Anterior cingulate cortex (tissue), 58 donors: ENCODE data around the gene OR7A5.
"Not testable (repeated sequence)": the region's sequence is repeated elsewhere in the genome, so short reads cannot be mapped to it uniquely, and the experiment has no call there.

Experiments
- DNase-seq, 58 donors: peaks; one replicate each; lab custom pipeline; 2025; lab: John Stamatoyannopoulos, UW

The OR7A5 gene

GRCh38 chr19:14835011-14835410 is at the start of gene OR7A5, which contains the start of gene OR7C1:
OR7A5 (minus strand) TSS chr19:14835185; CDS start chr19:14828241, 6,944 bp downstream.
OR7C1 (minus strand) TSS chr19:14835185; CDS start chr19:14800136, 35,049 bp downstream.
- peak in 5 of 58 donors; percentile 1 to 21 (median 17) for DNase-seq

DNA sequence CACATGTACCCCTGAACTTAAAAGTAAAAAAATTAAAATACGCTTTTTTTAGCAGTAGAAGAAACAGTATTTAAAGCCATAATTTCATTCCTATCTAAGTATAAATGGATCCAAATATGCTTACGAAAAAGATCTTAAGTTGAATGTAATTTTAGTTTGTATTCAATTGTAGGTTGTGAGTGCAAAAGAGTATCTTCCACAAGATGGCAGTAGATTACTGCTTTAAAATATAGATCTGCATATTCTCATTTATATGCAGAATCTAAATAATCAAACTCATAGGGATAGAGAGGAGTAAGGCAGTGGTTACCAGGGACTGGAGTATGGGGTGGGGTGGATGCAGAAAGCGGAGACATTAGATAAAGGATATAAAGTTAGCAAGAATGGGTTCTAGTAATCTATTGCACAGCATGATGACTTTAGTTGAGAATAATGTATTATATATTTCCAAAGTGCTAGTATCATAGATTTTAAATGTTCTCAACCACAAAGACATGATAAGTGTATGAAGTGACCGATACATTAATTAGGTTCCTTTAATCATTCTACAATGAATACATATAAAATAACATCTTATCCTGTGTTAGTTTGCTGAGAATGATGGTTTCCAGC is 36.7 kb upstream of the OR7A5 start:
- no peak for DNase-seq

DNA sequence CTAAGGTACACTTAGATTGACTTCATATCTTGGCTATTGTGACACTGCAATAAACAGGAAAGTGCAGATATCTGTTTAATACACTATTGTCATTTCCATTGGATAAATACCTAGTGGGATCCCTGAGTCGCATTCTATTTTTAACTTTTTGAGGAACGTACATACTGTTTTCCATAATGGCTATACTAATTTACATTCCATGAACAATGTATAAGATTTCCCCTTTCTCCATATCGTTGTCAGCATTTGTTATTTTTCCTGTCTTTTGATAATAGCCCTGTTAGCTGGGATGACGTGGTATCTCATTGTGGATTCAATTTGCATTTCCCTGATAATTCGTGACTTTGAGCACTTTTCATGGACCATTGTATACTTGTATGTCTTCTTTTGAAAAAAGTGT is 33.5 kb upstream of the OR7A5 start:
- no peak for DNase-seq

- no peak for DNase-seq
Observed at GRCh38 chr19:14848822-14849221, 13.8 kb upstream of the OR7A5 start, which contains the start of gene OR7A10. OR7A10 (minus strand) TSS chr19:14848922; CDS start chr19:14841877, 7,045 bp downstream.

GRCh38 chr19:14843578-14843977 is 8.6 kb upstream of the OR7A5 start:
- no peak for DNase-seq

DNA sequence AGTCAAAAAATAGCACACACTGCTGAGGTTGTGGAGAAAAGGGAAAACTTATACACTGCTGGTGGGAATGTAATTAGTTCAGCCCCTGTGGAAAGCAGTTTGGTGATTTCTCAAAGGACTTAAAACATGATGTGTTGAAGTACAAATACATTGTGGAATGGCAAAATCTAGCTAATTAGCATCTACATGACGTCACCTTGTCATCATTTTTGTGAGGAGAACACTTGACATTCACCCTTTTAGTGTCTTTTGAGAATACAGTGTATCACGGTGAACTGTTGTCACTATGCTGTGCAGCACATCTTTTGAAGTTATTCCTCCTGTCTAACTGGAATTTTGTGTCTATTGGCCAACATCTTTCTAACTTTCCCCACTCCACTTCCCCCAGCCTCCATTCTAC is 8.2 kb upstream of the OR7A5 start:
- no peak for DNase-seq

DNA sequence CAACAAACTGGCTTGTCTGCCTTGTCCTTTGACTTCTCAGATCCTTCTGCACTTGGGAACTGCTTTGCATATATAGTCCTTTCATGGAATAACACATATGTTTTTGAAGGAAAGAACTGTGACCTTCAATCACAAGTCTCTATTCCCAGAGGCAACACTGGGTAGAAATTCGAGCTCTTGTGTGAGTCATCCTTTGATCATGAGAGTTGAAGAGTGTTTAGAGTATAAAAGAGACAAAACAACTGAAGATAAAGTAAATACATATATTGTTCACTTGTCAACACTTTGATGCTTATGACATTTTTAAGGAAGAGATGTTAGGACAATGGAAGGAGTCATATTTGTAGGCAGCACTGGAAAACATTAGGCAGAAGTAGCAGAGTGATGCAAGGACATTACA is 5.2 kb upstream of the OR7A5 start:
- DNase-seq: no peak

GRCh38 chr19:14837391-14837790 is 2.4 kb upstream of the OR7A5 start:
- DNase-seq: no peak

- DNase-seq: no peak
Observed at GRCh38 chr19:14830702-14831101, 4.3 kb downstream of the OR7A5 start.

- no peak for DNase-seq
Observed at GRCh38 chr19:14826006-14826405, 9.0 kb downstream of the OR7A5 start.

- DNase-seq: no peak
Observed at GRCh38 chr19:14821937-14822336, 13.0 kb downstream of the OR7A5 start.

GRCh38 chr19:14818588-14818987 is 16.4 kb downstream of the OR7A5 start:
- DNase-seq: no peak

DNA sequence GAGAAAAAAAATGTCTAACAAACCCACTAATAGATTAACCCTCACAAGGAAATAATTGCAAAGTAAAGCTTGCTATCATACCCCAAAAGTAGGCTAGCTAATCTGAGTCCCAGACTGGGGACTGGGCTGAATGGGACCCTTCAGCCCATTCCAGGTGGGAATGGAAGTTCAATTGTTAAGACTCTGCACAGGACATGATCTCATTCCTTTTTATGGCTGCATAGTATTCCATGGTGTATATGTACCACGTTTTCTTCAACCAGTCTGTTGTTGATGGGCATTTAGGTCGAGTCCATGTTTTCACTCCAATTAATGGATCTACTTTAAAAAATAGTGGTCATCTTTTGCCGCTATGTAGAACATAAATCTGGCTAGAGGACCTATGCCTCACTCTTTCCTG is 17.9 kb downstream of the OR7A5 start:
- DNase-seq: no peak

DNA sequence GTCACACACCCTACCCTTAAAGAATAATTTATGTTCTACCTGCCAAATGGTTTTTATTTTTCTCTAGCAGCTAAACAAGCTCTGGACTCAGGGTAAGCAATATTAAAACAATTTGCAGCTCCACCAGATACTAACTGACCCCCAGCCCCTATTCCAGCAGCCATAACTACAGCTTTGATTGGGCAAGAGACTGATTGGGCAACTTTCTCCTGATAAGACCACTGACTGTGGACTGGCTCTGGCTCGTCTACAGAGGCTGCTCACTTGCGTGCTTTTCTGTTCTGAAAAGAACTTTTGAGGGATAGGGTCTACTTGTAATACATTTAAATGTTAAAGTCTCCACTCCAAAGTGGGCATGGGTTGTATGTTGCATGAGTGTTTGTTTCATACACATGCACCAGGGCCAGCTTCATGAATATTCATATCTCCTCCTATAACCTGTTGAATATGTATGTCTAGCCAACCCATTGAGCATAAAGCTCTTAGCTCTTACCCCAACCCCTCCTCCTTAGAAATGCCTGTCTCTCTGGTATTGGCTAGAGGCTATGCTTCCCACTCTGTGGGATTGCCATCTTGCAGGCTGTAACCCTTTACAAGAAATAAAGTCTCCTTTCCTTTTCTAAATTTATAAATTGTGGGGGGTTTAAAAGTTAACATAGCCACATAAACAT is 19.9 kb downstream of the OR7A5 start:
- DNase-seq: no peak

DNA sequence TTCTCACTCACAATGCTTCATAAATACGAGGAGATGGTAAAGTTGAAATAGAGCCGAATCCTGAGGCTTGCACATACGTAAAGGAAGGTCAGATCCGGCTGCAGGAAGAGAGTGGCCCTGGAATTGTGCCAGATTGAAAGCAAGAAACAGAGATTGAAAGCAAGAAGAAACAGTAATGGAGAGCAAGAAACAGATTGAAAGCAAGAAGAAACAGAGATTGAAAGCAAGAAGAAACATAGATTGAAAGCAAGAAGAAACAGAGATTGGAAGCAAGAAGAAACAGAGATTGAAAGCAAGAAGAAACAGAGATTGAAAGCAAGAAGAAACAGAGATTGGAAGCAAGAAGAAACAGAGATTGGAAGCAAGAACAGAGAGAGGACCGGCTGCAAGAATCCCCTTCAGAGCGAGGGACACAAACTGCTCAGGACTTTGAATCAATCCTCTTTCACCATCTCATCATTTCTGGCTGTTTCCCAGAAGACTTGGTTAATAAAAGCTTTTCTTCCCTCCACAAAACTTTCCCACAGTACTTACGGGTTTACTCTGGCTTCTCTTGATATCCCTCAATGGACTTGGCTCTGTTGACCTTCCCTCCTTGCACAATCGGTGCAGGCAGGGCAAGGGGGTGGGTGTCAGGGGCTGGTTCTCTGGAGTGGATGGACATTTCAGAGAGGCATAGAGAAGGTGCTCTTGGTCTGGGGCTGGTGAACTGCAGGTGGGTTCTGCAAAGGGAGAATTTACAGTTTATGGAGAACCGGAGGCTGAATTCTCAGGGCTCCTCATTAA is 25.5 kb downstream of the OR7A5 start:
- DNase-seq: no peak

GRCh38 chr19:14804765-14805164 is 30.2 kb downstream of the OR7A5 start:
- DNase-seq: no peak

DNA sequence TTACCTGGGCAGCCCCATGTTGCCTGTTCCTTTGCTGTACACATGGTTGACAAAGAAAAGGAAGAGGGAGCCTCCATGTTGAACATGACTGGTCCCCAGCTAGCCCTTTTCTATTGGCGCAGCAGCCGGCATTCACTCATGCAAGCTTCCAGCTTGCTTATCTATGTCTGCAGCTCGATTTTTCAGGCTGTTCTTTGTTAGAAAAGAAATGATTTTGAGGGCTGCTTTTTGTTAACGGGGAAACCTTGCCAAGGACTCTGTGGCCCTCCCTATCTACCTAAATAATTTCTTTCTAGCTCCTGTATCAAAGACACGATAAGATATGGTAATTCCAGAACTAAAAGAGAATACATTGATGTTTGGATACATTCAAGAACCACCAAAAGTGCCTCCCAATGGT is 36.2 kb downstream of the OR7A5 start:
- no peak for DNase-seq

DNA sequence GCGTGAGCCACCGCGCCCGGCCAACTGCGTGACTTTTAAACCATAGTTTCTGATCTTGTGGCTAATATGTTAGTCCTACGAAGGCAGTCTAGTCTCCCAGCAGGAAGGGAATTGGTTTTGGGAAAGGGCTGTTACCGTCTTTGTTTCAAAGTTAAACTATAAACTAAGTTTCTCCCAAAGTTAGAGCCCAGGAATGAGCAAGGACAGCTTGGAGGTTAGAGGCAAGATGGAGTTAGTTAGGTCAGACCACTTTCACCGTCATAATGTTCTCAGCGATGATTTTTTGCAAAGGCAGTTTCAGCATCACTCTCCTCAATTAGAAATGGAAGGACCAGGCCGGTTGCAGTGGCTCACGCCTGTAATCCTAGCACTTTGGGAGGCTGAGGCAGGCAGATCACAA is 39.0 kb downstream of the OR7A5 start:
- DNase-seq: no peak

DNA sequence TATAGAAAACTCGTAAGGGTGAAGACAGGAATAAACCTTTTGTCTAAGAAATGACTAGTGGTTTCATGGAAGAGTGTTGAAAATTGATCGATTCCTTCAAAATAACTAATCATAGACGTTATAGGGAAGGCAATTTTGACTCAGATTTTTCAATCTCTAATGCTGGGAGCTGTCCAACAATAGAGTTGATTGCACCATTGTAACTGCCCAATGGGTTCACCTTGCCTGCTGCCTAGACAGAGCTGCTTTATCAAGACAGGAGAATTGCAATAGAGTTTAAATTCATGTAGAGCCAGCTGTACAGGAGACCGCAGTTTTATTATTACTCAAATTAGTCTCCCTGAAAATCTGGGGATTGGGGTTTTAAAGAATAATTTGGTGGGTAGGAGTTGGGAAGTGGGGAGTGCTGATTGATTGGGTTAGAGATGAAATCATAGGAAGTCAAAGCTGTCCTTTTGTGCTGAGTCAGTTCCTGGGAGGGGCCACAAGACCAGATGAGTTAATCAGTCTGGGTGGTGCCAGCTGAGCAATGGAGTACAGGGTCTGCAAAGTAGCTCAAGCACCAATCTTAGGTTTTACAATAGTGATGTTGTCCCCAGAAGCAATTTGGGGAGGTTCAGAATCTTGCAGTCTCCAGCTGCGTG is 39.8 kb downstream of the OR7A5 start:
- no peak for DNase-seq

GRCh38 chr19:14792250-14792649 is 42.7 kb downstream of the OR7A5 start:
- not testable (repeated sequence) for DNase-seq

GRCh38 chr19:14786421-14786851 is 48.5 kb downstream of the OR7A5 start:
- peak in 3 of 58 donors; percentile 1 to 9 (median 6) for DNase-seq
